HG02759 (cell line): ENCODE data around the gene CCDC88C.
"Not testable (repeated sequence)": the region's sequence is repeated elsewhere in the genome, so short reads cannot be mapped to it uniquely, and the experiment has no call there.

Source experiments
- ATAC-seq: cut with Tn5 transposase; IDR thresholded peaks from one replicate; pipeline ENCODE4 v1.9.1; 2021; ENCODE audit warnings: mild to moderate bottlenecking, moderate library complexity; ENCODE audit not compliant: unreplicated experiment

CCDC88C gene

DNA sequence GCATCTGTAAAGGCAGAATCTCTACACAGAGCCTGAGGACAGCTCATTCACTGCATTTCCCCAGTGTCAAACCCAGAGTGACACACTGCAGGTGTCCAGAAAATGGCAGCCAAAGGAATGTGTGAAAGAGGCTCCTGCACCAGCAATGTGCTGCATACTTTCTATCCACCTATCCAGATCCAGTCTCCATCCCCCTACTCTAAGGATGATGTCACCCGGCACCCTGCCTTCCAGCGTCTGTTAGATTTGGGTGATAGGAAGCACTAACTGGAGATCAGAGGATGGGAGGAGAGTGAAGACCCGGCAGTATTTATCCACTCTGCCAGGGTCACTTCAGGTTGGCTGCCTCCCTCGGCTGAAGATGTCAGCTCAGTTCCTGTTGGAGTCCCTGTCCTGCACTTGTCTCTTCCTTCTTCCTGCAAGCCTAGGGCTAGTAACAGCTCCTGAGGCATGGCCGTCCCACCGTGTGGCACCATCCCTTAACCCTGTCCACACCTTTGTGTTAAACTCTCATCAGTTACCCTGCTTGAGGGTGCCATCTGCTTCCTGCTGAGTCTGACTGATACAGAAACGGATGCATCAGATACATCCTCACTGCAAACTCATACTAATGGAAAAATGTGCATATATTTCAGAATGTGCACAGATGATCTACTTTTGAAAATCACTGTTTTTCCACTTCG is 160.2 kb downstream of the CCDC88C start:
- no peak for ATAC-seq

DNA sequence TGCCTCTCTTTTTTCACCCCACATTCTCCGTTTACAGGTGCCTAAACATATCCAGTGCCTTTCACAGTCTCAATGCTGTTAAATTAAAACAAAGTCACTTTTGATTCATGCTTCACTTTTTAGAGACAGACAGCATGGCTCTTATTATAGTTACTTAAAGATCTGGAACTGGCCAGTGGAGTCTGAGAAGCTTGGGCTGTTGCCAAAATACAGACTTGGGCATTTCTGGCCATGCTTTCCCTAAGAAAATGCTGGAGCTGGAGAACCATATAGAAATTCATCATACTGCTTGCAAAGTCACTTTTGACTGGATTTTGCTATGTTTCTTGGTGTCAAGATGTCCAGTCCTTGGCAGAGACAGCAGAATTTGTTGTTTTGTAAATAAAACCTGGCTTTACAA is 161.0 kb downstream of the CCDC88C start:
- no peak for ATAC-seq

DNA sequence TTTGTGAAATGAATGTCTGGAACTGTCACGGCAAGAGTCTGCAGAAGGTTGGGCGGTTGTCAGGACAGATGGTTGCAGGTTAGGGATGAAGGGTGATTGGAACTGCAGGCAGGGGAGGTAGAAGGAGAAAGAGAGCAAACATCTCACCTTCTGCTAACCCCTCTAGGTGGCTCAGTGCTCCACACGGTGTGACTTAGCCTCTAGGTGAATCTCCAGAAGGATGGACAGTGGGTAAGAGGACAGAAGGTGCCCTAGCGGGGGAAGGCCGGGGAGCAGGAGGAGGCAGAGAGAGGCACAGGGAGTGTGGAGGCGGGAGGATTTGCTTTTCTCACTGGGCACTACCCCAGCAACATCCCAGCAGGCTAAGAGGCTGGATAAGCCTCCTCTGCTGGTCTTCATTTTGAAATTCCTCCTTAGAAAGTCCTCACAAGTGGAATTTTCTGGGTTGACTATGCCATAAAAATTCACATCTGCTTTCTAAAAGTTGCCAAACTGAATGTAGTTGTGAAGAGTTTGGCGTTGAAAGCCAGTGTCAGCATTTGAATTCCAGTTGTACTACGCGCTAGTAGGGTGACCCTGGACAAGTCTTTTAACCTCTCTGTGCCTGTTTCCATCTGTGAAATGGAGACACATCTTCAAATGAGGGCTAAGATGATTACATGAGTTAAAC is 162.5 kb downstream of the CCDC88C start:
- no peak for ATAC-seq

DNA sequence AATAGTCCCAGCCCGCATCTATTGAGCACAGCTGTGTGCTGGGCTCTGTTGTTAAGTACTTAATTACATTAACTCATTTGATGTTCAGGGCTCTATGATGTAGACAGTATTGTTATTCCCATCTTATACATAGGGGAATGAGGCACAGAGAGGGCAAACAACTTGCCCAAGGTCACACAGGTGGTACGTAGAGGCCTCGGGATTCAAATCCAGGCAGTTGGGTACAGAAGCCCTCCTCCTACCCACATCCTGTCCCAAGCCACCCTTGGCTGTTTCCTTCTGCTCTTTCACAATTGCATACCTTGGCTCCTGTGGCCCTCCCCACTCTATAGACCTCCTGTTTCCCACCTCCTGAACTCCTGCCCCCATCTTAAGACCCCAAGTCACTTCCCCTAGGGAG is 163.2 kb downstream of the CCDC88C start:
- no peak for ATAC-seq

DNA sequence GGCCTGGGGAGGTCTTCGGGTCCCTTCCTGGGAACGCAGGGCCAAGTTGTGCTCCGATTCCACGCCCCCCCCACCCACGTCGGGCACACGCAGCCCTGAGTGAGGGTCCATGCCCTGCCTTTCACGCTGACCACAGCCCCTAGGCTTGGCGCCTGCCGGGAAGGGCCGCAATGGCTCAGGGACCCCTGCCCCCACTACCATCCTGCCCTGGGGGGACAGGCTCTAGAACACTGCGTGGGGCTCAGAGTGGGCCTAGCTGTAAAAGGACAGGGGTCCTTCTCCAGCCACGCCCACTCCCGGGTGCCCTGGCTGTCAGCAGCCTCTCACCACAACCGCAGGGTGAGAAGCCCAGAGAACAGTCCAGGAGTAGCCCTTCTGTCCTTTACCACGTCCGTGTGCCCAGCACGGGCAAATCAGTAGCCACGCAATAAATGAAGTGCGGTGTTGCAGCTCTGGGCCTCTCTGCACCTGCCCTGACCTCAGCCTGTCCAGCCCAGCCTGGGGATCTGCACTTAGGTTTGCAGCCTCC is 163.8 kb downstream of the CCDC88C start:
- no peak for ATAC-seq

DNA sequence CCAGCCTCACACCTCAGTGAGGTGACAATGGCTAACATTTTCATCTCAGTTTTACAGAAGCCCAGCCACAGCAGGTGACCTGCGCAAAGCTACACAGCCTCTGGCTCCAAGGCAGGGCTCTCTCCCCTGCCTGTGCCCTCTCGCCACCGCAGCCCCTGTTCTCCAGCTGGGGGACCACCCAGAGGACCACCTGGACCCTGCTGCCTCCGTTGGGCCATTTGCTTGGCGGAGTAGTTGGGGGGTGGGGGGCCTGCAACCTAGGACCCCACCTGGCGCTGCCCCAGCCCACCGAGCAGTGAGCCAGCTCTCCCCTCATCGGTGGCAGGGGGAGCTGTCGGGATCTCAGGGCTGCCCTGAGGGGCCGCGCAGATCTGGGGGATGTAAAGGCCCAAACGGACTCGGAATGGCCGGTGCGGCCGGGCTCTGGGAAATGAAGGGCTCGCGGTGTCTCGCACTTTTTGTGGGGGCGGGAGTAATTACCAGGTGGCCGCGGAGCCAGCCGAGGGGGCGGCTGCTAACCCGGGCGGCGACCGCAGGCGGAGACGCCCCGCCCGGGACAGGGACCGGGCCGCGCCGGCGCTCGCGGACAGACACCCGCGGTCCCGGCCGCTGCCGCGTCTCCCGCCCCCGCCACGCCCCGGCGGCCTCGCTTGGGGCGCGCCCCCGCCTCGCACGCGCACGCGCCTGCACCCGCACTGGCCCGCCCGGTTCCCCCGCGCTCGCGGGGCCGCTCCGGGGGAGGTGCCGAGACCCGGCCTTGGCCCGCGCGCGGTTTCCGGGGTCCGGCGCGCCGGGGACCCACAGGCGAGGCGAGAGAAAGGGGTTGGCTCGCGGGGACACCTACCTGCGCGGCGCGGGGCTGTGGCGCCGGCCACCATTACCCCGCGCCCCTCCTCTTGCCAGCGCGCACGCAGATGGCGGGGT is 164.5 kb downstream of the CCDC88C start:
- peak; percentile 23 for ATAC-seq

DNA sequence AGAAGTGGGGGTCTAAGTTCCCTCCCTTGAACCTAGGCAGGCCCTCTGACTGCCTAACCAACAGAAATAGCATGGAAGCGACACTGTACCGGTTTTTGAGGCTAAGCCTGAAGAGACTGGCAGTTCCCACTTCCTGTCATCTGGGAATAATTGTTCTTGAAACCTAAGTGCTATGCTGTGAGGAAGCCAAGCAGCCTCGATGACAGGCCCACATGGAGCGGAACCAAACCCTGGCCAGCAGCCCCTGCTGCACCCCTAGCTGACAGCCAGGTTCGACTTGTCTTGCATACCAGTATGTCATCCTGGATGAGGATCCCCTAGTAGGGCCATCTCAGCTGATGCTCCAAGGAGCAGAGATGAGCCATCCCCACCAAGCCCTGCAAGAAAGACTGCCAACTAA is 166.7 kb downstream of the CCDC88C start:
- ATAC-seq, result no peak

DNA sequence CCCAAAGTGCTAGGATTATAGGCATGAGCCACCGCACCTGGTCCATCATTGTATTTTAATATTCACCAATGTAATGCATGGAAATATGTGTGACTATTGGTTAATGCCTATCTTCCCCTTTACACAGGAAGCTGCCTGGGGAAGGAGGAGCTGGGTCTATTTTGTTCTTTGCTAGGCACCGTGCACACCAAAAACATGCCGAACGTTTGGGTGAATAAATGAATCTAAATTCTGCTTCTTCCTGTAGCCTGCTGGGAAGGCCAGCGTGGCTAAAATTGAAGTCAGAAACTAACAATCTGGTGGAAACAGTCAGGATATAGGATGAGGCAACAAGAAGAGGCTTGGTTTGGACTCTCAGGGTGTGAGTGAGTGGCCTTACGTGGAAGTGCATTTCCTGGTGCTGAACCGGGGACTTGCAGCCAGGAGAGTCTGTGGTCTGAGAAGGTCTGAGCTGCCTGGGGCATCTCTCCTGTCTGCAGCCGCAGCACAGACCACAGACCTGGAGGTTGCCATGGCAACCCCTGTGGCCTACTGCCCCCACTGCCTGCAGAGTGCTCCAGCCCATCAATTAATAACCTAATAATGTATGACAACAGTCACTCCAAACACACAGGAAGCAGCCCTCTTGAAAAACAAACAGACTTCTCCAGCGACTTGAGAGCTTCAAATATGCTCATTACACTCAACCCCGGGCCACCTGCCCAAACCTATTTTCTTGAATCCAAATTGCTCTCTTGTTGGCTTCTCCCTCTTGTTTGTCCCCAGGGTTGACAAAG is 167.6 kb downstream of the CCDC88C start:
- ATAC-seq, result peak; percentile 91

DNA sequence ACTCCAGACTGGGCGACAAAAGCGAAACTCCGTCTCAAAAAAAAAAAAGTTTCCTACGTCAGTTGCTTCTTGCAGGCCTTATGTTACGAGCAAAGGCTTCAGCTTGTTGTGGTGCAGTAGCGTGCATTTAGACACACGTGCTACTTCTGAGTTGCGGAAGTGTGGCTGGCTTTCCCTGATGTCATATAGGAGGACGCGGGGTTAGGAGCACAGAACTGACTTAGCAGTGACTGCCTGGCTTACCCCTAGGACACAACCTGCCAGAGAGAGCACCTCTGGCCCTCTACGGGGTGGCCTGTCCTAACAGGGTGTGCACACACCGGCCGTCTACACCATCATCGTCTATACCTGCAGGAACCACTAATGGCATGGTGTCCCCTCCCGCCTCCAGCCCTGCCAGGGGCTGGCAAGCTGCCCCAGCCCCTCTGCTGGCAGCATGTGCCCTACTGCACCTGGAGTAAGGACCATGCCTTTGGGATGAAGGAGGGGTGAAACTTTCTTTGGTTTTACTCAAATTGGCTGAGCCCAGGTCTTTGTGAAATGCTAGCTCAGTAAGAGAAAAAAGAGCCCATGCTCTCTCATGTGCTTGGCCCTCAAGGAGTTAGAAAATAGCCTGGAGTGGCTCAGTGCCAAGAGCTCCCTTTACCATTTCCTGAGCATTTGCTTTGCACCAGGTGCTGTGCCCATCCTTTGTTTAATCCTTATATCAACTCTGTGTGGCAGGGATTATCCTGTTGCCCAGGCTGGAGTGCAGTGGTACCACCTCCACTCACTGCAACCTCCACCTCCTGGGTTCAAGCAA is 171.4 kb downstream of the CCDC88C start:
- ATAC-seq, result no peak

DNA sequence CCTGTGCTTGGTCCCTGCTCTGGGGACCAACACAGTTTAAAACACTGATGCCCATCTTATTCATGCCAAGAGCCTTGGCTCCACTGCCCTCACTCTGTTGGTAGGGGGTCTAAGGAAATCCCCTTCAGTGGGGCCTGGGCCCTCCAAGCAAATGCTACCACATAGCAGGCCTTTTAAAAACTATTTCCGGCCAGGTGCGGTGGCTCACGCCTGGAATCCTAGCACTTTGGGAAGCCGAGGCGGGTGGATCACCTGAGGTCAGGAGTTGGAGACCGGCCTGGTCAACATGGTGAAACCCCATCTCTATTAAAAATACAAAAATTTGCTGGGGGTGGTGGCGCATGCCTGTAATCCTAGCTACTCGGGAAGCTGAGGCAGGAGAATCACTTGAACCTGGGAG is 172.0 kb downstream of the CCDC88C start:
- not testable (repeated sequence) for ATAC-seq

DNA sequence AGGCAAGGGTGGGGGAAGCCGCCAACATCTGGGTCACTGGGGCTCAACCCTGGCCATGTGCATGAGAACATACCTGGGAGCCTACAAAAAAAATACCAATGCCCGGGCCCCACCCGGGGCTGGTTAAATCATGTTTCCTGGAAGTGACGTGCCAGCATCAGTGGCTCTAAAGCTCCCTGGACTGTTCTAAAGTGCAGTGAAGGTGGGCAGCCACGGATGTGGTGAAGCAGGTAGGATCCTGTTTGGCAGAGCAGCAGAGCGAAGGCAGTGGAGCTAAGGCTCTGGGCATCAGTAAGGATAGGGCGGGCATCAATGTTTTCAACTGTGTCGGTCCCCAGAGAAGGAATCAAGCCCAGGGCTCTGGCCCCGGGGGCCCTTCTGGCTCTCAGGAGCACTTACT is 172.6 kb downstream of the CCDC88C start:
- no peak for ATAC-seq

DNA sequence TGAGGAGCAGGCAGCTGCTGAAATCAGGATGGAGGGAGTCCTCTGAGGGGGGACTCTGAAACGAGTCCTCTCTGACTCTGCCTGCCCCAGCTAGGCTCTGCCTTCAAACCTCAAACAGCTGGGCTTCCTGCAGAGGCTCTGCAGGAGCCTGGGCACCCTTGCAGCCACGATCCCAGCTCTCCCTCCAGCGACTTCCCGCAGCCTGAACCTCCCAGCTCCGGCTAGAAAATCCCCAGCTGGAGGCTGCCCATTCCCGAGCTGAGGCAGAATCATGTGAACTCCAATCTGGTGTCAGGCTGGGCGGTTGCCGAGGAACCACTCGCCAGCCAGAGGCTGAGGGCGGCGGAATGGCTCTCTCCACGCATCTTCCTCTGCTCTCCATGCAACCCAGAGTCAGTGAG is 173.1 kb downstream of the CCDC88C start, which contains the start of gene GPR68:
GPR68 (minus strand) TSS at position 204 of the 401 bp plus-strand sequence. CDS start 9,654 bp downstream, outside the sequence.
- no peak for ATAC-seq

DNA sequence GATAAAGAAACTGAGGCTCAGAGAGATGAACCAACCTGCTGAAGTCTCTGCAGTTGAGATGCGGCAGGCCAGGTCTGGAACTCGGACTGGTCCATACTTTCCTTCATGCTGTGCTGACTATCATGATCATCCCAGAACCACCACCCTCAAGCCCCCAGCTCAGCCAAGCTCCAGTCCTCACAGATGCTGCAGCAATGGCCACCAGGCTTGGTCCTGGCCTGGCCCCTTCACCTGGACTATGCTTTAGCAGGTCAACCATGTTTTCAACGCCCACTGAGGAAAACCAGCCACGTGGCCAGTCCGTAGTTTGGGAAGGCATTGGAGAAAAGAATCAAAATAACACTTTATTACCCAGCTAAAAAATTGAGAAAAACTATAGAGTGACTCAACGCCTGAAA is 174.5 kb downstream of the CCDC88C start:
- no peak for ATAC-seq

DNA sequence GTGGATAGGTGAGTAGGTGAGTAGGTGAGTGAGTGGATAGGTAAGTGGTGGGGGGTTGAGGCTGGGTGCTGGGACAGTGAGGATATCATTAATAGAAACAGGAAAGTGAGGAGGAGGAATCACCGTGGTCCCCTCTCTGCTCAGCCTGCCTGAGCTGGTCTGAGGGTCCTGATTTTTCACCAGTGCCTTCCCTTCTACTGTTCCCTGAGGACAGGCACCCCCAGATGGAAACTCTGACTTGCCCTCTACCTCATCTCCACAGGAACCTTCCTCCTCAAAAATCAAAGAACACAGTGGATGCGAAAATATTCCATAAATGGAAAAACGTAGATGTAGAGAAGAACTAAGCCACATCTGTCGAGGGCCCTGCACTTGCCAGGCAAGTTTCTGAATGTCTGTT is 175.0 kb downstream of the CCDC88C start:
- no peak for ATAC-seq

DNA sequence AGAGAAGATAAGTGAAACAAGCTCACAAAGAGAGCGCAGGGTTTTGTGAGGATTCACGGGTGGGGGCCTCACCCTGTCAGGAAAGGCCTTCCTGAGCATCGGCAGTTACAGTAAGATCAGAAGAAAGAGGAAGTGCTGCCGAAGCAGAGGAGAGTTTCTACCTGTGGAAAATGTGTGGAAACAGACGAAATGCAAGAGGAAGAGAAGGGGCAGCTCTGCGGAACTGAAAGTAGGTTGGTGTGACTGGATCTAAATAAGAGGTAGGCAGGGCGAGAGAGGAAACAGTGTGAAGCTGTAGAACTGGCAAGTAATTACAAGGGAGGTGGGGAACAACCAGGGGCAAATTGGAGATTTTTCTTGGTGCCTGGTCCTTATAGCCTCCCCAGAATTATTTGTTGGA is 175.8 kb downstream of the CCDC88C start:
- ATAC-seq, result peak; percentile 61

DNA sequence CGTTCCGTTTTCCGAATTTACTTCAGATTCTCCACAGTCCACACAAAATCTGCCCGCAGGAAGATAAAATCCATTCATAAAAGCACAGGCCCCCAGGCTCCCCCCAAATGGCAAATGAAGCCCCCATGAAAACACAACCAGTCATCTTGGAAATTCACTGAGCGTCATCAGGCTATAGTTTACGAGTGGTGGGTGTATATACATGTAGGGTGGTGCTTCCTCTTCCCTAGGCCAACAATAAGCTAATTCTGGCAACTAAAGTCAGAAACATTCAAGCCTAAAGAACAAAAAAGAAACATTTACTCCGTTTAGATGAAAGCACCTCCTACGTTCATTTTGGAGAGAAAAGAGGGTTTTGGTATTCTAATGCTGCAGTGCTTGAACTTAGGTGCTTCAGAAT is 179.0 kb downstream of the CCDC88C start:
- no peak for ATAC-seq

DNA sequence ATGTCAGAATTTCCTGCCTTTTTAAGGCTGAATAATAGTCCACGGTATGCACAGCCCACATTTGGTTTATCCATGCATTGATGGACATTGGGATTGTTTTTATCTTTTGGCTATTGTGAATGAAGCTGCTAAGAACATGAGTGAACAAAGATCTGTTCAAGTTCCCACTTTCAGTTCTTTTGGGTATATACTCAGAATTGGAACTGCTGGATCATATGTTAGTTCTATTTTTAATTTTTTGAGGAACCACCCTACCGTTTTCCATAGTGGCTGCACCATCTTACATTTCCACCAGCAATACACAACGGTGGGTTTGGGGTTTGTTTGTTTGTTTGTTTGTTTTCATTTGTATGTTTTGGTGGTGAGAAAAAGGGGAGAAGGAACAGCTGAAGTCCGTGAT is 179.5 kb downstream of the CCDC88C start:
- no peak for ATAC-seq

DNA sequence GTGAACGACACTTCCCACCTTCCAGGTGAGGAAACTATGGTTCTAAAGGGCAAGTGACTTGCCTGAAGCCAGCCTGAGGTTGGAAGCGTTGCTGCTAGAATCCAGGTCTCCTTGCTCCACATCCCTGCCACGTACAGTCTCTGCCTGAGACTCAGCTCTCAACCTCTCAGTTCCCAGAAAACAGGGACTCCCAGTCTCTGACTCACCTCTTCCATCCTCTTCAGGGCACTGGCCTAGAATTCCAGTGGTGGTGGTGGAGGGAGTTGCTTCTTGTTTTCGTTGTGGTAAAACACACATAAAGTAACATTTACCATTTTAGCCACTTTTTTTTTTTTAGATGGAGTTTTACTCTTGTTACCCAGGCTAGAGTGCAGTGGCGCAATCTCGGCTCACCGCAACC is 180.4 kb downstream of the CCDC88C start:
- no peak for ATAC-seq

DNA sequence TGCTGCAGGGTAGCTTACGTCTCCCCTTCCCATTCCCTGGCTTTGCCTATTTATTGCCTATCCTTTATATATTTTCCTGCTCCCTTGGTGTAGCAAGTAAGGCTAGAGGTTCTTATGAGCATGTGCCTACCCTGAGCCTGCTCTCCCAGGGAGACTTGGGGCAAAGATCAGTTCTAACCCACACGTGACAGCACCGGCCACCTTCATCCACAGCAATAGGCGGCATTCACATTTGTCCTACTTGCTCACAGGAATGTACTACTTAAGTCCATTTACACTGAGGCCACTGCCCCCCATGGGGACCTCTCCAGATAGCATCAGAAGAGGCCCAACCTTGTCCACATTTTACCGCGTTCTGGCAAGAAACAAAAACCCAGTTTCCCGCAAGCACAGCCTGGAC is 181.8 kb downstream of the CCDC88C start:
- ATAC-seq, result no peak

DNA sequence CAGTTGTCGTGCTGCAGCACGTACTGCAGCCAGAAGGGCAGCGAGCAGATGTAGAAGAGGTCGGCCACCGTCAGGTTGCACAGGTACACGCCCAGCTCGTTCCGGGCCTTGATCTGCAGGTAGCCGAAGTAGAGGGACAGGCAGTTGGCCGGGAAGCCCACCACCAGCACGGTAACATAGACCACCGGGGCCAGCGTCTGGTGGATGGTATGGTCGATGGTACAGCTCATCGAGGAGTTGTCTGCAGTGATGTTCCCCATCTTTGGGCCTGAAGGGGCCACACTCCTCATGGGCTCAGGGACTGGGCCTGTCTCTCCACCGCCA is 182.9 kb downstream of the CCDC88C start:
- no peak for ATAC-seq
